Mesendoderm (in vitro differentiated cells): Measurements from ENCODE around the gene RPS2.

Experiments
- DNase-seq: peaks from one replicate; pipeline ENCODE4 v3.0.0; 2013
- H2AK5ac ChIP-seq: 2 replicates; pipeline ENCODE4 v1.6.1; 2013; ENCODE audit warnings: low read length, inconsistent platforms
- H2BK120ac ChIP-seq: 2 replicates; pipeline ENCODE4 v1.6.1; 2013; ENCODE audit warnings: low read depth, mild to moderate bottlenecking, low read length, moderate library complexity, mixed read lengths
- H2BK15ac ChIP-seq: replicated peaks from 2 replicates; pipeline ENCODE4 v1.6.1; 2013; ENCODE audit warnings: low read depth, mild to moderate bottlenecking, moderate library complexity
- H2BK5ac ChIP-seq: 2 replicates; pipeline ENCODE4 v1.6.1; 2013; ENCODE audit warnings: low read length, inconsistent platforms
- H3K18ac ChIP-seq: 2 replicates; pipeline ENCODE4 v1.6.1; 2013; ENCODE audit warnings: mild to moderate bottlenecking, low read length, mixed read lengths
- H3K23ac ChIP-seq: one replicate; pipeline ENCODE4 v1.6.1; 2013; ENCODE audit warnings: low read length
- H3K27ac ChIP-seq: 2 replicates; pipeline ENCODE4 v1.5.1; 2013; ENCODE audit warnings: low read depth, mild to moderate bottlenecking, inconsistent platforms, low read length, moderate library complexity
- H3K27me3 ChIP-seq: 2 replicates; pipeline ENCODE4 v1.6.1; 2013; ENCODE audit warnings: low read length, control low read depth, mild to moderate bottlenecking, inconsistent platforms; ENCODE audit not compliant: insufficient read depth, poor library complexity
- H3K36me3 ChIP-seq: 2 replicates; pipeline ENCODE4 v1.6.1; 2013; ENCODE audit warnings: low read length, inconsistent platforms; ENCODE audit not compliant: control insufficient read depth, insufficient read depth
- H3K4ac ChIP-seq: one replicate; pipeline ENCODE4 v1.6.1; 2013; ENCODE audit warnings: low read depth, mild to moderate bottlenecking, low read length, moderate library complexity
- H3K4me1 ChIP-seq: 2 replicates; pipeline ENCODE4 v1.6.1; 2013; ENCODE audit warnings: low read depth, low read length, inconsistent platforms; ENCODE audit not compliant: control insufficient read depth
- H3K4me2 ChIP-seq: 2 replicates; pipeline ENCODE4 v1.6.1; 2013; ENCODE audit warnings: low read length
- H3K4me3 ChIP-seq: 2 replicates; pipeline ENCODE4 v1.5.1; 2013; ENCODE audit warnings: mild to moderate bottlenecking, low read length
- H3K56ac ChIP-seq: one replicate; pipeline ENCODE4 v1.6.1; 2013; ENCODE audit warnings: low read length
- H3K79me1 ChIP-seq: 2 replicates; pipeline ENCODE4 v1.6.1; 2013; ENCODE audit warnings: low read length, inconsistent platforms
- H3K79me2 ChIP-seq: 2 replicates; pipeline ENCODE4 v1.6.1; 2013; ENCODE audit warnings: mild to moderate bottlenecking, low read length; ENCODE audit not compliant: control insufficient read depth, insufficient read depth
- H3K9ac ChIP-seq: 2 replicates; pipeline ENCODE4 v1.6.1; 2013; ENCODE audit warnings: low read length, inconsistent platforms
- H4K5ac ChIP-seq: one replicate; pipeline ENCODE4 v1.6.1; 2013; ENCODE audit warnings: low read length
- H4K8ac ChIP-seq: one replicate; pipeline ENCODE4 v1.6.1; 2013; ENCODE audit warnings: low read depth, mild to moderate bottlenecking, control low read depth, low read length, moderate library complexity
- WGBS: extraction: QIAGEN DNeasy Blood & Tissue Kit; methylation state at CpG from one replicate; pipeline ENCODE4 v1.1.7; 2013; ENCODE audit warnings: low lambda C conversion rate, missing lambda C conversion rate; ENCODE audit not compliant: insufficient coverage; ENCODE audit errors: extremely low coverage; 5-methylcytosine and 5-hydroxymethylcytosine counted together

The RPS2 gene

DNA sequence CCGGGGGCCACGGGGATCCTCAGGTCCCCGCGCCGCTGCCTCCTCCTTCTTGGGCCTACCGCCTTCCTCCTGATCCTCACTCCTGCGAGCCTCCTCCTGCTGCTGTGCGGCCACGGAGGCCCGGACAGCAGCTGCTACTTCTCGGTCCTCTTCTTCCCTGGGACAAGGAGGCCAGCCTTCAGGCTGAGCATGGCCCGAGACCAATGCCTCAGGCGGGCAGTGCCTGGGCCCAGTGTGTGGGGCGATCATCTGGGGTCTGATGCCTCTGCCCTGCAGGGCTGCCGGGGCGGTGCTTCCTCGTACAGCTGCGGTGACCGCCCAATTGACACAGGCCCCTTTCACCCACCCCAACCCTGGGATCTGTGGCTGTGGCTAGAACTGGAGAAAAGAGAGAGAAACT, 36.4 kb upstream of the RPS2 start:
- Histone ChIP-seq H3K79me1 (peaks cover 15% of the 10 kb centered on the region), H3K56ac (no peak overlapping the region), H3K36me3 (peaks cover 19% of the 10 kb centered on the region), H2BK120ac (no peak overlapping the region), H2BK15ac (no peak overlapping the region), H2AK5ac (no peak overlapping the region), H3K18ac (no peak overlapping the region), H3K9ac (no peak overlapping the region), H3K4me2 (no peak overlapping the region), H3K4me3 (no peak overlapping the region), H2BK5ac (no peak overlapping the region), H3K23ac (no peak overlapping the region), H4K5ac (no peak overlapping the region), H3K27ac (no peak overlapping the region), H4K8ac (no peak overlapping the region), H3K4ac (no peak overlapping the region), H3K79me2 (peaks cover 10% of the 10 kb centered on the region), H3K4me1 (peaks cover 3% of the 10 kb centered on the region), H3K27me3 (no peaks in the 10 kb centered on the region)
- DNase-seq: no peak
- WGBS: no CpG with 5 or more reads among the region's 19 CpGs

DNA sequence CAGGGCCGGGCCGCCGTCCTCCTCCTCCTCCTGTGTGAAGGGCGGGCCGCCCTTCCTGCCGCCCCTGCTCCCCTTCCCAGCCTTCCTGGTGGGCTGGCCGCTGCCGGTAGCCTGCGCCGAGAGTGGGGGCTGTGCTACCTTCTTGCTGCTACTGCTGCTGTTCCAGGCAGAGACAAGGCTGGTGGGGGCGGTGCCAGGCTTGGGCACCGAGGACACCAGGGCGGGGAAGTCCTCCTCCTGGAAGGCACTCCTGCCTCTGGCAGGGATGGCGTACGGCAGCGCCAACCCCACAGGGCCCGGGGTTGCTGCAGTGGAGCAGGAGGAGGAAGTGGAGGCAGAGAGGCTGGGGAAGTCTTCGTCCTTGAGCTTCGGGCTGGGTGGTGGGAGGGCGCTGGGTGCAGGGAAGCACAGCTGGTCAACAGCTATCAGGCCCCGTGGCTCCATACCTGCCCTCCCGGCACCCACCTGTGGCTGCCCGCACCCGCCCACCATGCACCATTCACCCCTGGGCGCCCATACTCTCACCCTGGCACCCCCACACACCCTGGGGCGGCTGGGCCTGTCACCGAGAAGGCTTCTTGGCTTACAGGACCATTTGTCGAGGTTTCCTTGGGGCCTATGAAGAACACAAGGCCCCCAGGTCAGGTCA, 35.4 kb upstream of the RPS2 start:
- Histone ChIP-seq H2BK120ac (no peak overlapping the region), H3K79me1 (peaks cover 6% of the 10 kb centered on the region), H3K4me2 (no peak overlapping the region), H3K27me3 (no peaks in the 10 kb centered on the region), H2BK5ac (no peak overlapping the region), H3K4me1 (peaks cover 3% of the 10 kb centered on the region), H4K5ac (no peak overlapping the region), H3K23ac (no peak overlapping the region), H3K18ac (no peak overlapping the region), H2BK15ac (no peak overlapping the region), H3K27ac (no peak overlapping the region), H3K79me2 (peaks cover 4% of the 10 kb centered on the region), H3K4ac (no peak overlapping the region), H3K56ac (no peak overlapping the region), H2AK5ac (no peak overlapping the region), H3K36me3 (peaks cover 19% of the 10 kb centered on the region), H3K4me3 (no peak overlapping the region), H4K8ac (no peak overlapping the region), H3K9ac (no peak overlapping the region)
- no peak for DNase-seq
- WGBS: no CpG with 5 or more reads among the region's 28 CpGs

- no peak overlapping the region for H3K18ac ChIP-seq
- WGBS: no CpG with 5 or more reads among the region's 39 CpGs
Observed at GRCh38 chr16:1998852-1999801, 34.5 kb upstream of the RPS2 start.

GRCh38 chr16:1998360-1998835, 33.8 kb upstream of the RPS2 start:
- H3K4me2 ChIP-seq: no peak overlapping the region
- no peak overlapping the region for H2AK5ac ChIP-seq
- H4K5ac ChIP-seq: no peak overlapping the region
- H2BK120ac ChIP-seq: no peak overlapping the region
- no peak overlapping the region for H2BK5ac ChIP-seq
- WGBS: no CpG with 5 or more reads among the region's 27 CpGs
- H3K4me3 ChIP-seq: no peak overlapping the region
- no peak overlapping the region for H3K18ac ChIP-seq
- no peak for DNase-seq
- H3K23ac ChIP-seq: no peak overlapping the region
- no peak overlapping the region for H3K9ac ChIP-seq
- no peak overlapping the region for H2BK15ac ChIP-seq
- no peak overlapping the region for H3K27ac ChIP-seq
- H3K79me1 ChIP-seq: peaks cover 1% of the 10 kb centered on the region
- no peak overlapping the region for H3K56ac ChIP-seq
- peaks cover 19% of the 10 kb centered on the region for H3K36me3 ChIP-seq
- no peak overlapping the region for H4K8ac ChIP-seq
- H3K79me2 ChIP-seq: peaks cover 1% of the 10 kb centered on the region
- no peak overlapping the region for H3K4ac ChIP-seq
- H3K27me3 ChIP-seq: no peaks in the 10 kb centered on the region
- H3K4me1 ChIP-seq: no peaks in the 10 kb centered on the region

More at GRCh38 chr16:1998852-1999801, 34.5 kb upstream of the RPS2 start:
- Histone ChIP-seq H3K56ac (no peak overlapping the region), H3K23ac (no peak overlapping the region), H4K5ac (no peak overlapping the region), H3K4me2 (no peak overlapping the region), H4K8ac (no peak overlapping the region), H3K79me2 (peaks cover 4% of the 10 kb centered on the region), H3K4ac (no peak overlapping the region), H3K27me3 (no peaks in the 10 kb centered on the region), H3K9ac (no peak overlapping the region), H2BK5ac (no peak overlapping the region), H3K4me3 (no peak overlapping the region), H3K36me3 (peaks cover 19% of the 10 kb centered on the region), H2AK5ac (no peak overlapping the region), H3K79me1 (peaks cover 4% of the 10 kb centered on the region), H2BK15ac (no peak overlapping the region), H2BK120ac (no peak overlapping the region), H3K4me1 (peaks cover 1% of the 10 kb centered on the region), H3K27ac (no peak overlapping the region)
- no peak for DNase-seq

GRCh38 chr16:1997494-1998359, 33.1 kb upstream of the RPS2 start:
- H3K27ac ChIP-seq: no peak overlapping the region

More at GRCh38 chr16:1997494-1998359, 33.1 kb upstream of the RPS2 start:
- Histone ChIP-seq H3K4me1 (no peaks in the 10 kb centered on the region), H2AK5ac (no peak overlapping the region), H3K4me2 (no peak overlapping the region), H2BK15ac (no peak overlapping the region), H3K56ac (no peak overlapping the region), H4K5ac (no peak overlapping the region), H3K4ac (no peak overlapping the region), H2BK5ac (no peak overlapping the region), H3K36me3 (peaks cover 19% of the 10 kb centered on the region), H3K23ac (no peak overlapping the region), H3K4me3 (no peak overlapping the region), H3K79me1 (no peaks in the 10 kb centered on the region), H3K9ac (no peak overlapping the region), H3K18ac (no peak overlapping the region), H4K8ac (no peak overlapping the region), H3K79me2 (no peaks in the 10 kb centered on the region), H2BK120ac (no peak overlapping the region), H3K27me3 (no peaks in the 10 kb centered on the region)
- no CpG with 5 or more reads among the region's 26 CpGs for WGBS
- DNase-seq: no peak
